RWPE2 (cell line): ENCODE measurements around the gene GLUL.

ENCODE experiments used
- ATAC-seq: fragments of 200-7000 bp; cut with Tn5 transposase; 3 replicates; pipeline ENCODE4 v1.9.1; 2021; ENCODE audit warnings: low read depth
- DNase-seq: peaks from one replicate; pipeline ENCODE4 v3.0.0-alpha.2; 2020; ENCODE audit warnings: low spot score
- H3K27ac ChIP-seq: fragments of 450-650 bp; 2 replicates; pipeline ENCODE4 v1.5.1; 2017; ENCODE audit warnings: mild to moderate bottlenecking; ENCODE audit not compliant: poor library complexity, severe bottlenecking
- H3K27me3 ChIP-seq: fragments of 250-450 bp; sonication (Bioruptor Pico); 2 replicates; pipeline ENCODE4 v1.5.1; 2021; ENCODE audit warnings: mild to moderate bottlenecking, moderate library complexity; ENCODE audit not compliant: insufficient read depth, poor library complexity, severe bottlenecking
- H3K36me3 ChIP-seq: fragments of 250-450 bp; sonication (Bioruptor Pico); 2 replicates; pipeline ENCODE4 v1.5.1; 2020; ENCODE audit warnings: low read depth, mild to moderate bottlenecking, moderate library complexity
- H3K4me1 ChIP-seq: fragments of 250-450 bp; sonication (Bioruptor Pico); 2 replicates; pipeline ENCODE4 v1.5.1; 2021; ENCODE audit warnings: mild to moderate bottlenecking, moderate library complexity; ENCODE audit not compliant: insufficient read depth, poor library complexity, severe bottlenecking
- H3K4me3 ChIP-seq: fragments of 250-450 bp; sonication (Bioruptor Pico); 2 replicates; pipeline ENCODE4 v1.5.1; 2021; ENCODE audit warnings: mild to moderate bottlenecking, moderate library complexity; ENCODE audit not compliant: severe bottlenecking
- H3K9me3 ChIP-seq: fragments of 250-450 bp; sonication (Bioruptor Pico); 2 replicates; pipeline ENCODE4 v1.5.1; 2021; ENCODE audit warnings: mild to moderate bottlenecking, moderate library complexity; ENCODE audit not compliant: severe bottlenecking
- TF ChIP-seq, protein P1 (sequence below): fragments of 450-650 bp; IDR thresholded peaks from one replicate; pipeline ENCODE4 v1.5.1; 2017; ENCODE audit warnings: mild to moderate bottlenecking, moderate library complexity; ENCODE audit not compliant: poor library complexity, severe bottlenecking

GLUL gene

DNA sequence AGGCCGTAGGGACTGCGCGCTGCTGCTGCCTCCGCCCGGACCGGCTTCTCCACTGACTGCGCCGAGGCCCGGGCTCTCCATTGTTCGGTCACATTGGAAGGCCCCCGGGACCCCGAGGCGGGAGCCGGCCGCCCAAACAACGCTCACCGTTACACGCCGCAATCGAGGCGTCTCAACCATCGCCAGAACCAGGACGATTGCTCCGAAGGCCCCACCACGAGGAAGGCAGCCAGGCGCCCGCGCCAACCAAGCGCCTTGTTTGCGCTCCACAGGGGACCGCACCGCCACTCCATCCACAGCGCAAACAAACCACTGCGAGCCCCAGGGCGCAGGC lies 595 bp downstream of the GLUL start:
- no peaks in the 10 kb centered on the region for H3K9me3 ChIP-seq
- H3K4me3 ChIP-seq = peak overlapping the region; percentile 91
- DNase-seq = no peak
- ATAC-seq = no peak
- TF ChIP-seq, protein P1, sequence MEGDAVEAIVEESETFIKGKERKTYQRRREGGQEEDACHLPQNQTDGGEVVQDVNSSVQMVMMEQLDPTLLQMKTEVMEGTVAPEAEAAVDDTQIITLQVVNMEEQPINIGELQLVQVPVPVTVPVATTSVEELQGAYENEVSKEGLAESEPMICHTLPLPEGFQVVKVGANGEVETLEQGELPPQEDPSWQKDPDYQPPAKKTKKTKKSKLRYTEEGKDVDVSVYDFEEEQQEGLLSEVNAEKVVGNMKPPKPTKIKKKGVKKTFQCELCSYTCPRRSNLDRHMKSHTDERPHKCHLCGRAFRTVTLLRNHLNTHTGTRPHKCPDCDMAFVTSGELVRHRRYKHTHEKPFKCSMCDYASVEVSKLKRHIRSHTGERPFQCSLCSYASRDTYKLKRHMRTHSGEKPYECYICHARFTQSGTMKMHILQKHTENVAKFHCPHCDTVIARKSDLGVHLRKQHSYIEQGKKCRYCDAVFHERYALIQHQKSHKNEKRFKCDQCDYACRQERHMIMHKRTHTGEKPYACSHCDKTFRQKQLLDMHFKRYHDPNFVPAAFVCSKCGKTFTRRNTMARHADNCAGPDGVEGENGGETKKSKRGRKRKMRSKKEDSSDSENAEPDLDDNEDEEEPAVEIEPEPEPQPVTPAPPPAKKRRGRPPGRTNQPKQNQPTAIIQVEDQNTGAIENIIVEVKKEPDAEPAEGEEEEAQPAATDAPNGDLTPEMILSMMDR = no peak
- H3K4me1 ChIP-seq = no peaks in the 10 kb centered on the region
- H3K27ac ChIP-seq = peak overlapping the region; percentile 62
- H3K36me3 ChIP-seq = peaks cover 47% of the 10 kb centered on the region
- H3K27me3 ChIP-seq = no peaks in the 10 kb centered on the region

DNA sequence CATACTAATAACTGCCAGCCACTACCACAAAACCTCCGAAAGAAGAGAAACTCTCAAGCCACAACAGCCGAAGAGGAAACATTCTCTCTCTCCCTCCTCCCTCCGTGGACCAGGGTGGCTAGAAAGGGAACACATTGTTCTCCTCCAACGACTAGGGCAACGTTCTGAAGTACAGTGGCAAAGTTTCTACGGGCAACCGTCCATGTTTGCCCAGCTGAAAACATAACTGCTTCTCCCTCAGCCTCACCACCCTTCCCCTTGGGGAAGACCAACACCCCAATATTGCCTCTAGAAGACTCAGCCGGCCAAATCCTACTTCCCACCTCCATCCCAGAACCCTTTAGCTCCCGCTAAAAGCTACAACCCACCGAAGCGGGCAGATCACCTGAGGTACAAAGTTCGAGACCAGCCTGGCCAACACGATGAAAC lies 2.0 kb downstream of the GLUL start:
- H3K36me3 ChIP-seq = peaks cover 61% of the 10 kb centered on the region
- DNase-seq (no peak), ATAC-seq (no peak)
- peak overlapping the region; percentile 62 for H3K27ac ChIP-seq
- peak overlapping the region; percentile 91 for H3K4me3 ChIP-seq
- TF ChIP-seq, protein P1 = no peak
- H3K9me3 ChIP-seq = no peaks in the 10 kb centered on the region
- H3K27me3 ChIP-seq = no peaks in the 10 kb centered on the region
- H3K4me1 ChIP-seq = no peaks in the 10 kb centered on the region

DNA sequence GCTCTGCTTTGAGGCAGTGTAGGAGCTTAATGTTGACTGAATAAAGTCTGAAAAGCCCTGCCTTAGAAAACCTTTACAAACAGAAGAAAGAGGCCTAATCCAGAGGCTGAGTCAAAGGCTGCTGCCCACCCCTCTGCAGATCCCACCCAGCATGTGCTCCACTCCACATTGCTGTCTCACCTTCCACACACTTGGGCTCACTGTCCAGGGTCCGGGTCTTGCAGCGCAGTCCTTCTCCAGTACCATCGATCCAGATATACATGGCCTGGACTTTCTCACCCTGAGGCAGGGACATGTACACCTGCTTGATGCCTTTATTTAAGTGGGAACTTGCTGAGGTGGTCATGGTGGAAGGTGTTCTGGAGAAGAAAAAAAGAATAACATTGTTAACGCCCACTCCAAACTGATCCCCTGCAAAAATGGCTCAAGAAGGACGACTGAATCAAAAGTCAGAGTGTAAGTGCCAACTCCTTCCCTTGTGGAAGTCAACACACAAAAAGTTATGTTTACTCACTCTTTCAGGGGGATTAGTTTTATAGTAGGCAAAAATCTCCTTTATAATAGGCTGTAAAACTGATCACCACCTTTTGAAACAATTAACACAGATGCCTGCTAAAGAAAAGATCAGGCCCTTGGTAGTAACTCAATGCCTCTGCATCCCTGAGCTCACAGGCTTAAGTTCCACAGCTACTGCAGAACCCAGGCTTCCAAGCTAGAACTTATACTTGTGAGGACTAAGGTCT lies 3.0 kb downstream of the GLUL start:
- DNase-seq (no peak), ATAC-seq (no peak)
- Histone ChIP-seq H3K27ac (peak overlapping the region; percentile 62), H3K4me1 (no peaks in the 10 kb centered on the region), H3K4me3 (peak overlapping the region; percentile 91), H3K27me3 (no peaks in the 10 kb centered on the region), H3K9me3 (no peaks in the 10 kb centered on the region), H3K36me3 (peaks cover 71% of the 10 kb centered on the region)
- TF ChIP-seq, protein P1 = no peak

DNA sequence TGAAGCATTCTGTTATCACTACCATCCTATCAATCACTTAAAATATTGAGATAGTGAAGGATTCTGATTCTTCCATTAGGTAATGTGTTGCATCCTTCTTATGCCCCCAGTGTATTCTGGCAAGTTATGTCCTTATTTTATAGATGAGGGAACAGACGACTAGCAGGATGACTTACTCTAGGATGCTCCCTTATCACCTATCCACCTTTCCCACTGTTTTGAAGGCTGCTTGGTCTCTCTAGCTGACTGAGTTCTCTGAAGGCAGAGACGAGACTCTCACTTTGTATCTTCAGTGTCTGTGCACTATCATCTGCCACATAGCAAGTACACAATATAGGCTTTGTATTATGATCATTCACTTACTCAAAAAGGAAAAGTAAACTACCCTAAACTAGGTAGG lies 4.0 kb downstream of the GLUL start:
- DNase-seq = no peak
- Histone ChIP-seq H3K27me3 (no peaks in the 10 kb centered on the region), H3K36me3 (peaks cover 81% of the 10 kb centered on the region), H3K4me1 (no peaks in the 10 kb centered on the region), H3K4me3 (no peak overlapping the region), H3K9me3 (no peaks in the 10 kb centered on the region), H3K27ac (no peak overlapping the region)
- ATAC-seq = no peak
- TF ChIP-seq, protein P1 = no peak

DNA sequence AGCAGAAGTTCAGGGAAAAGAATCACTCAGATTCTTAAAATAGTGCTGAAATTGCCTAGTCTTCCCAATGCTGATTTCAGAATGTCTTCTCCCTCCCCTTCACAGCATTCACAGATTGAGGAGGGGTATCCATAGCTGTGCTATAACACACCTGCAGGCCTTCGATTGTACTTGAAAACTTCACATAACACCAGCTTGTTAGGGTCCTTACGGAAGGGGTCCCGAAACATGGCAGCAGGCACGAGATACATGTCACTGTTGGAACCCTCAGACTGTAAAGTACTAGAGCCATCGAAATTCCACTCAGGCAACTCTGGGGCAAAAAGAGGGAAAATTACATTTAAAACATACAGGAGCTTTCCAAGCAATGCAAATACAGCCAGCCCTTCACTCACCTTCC lies 4.6 kb downstream of the GLUL start:
- Histone ChIP-seq H3K4me1 (no peaks in the 10 kb centered on the region), H3K4me3 (no peak overlapping the region), H3K36me3 (peaks cover 87% of the 10 kb centered on the region), H3K9me3 (no peaks in the 10 kb centered on the region), H3K27me3 (no peaks in the 10 kb centered on the region), H3K27ac (no peak overlapping the region)
- ATAC-seq = no peak
- TF ChIP-seq, protein P1 = no peak
- DNase-seq = no peak
